ENCODE measurements around the gene KIAA0232.

KIAA0232 gene

GRCh38 chr4:6869944-6870343, 87.4 kb downstream of the KIAA0232 start:
- no peak for TF ChIP-seq GATA1 (IDR thresholded peaks at IDR 0.05; ENCODE audit: low read depth, low read length)
- no peak for TF ChIP-seq POLR2A (IDR thresholded peaks at IDR 0.05; ENCODE audit: low read length)
- DNase-seq: no peak

GRCh38 chr4:6873291-6873690, 90.8 kb downstream of the KIAA0232 start:
- DNase-seq: peak in 1 of 2 experiments; percentile 40
- TF ChIP-seq POLR2A (IDR thresholded peaks at IDR 0.05; ENCODE audit: low read length) (no peak), GATA1 (IDR thresholded peaks at IDR 0.05; ENCODE audit: low read depth, low read length) (no peak)

DNA sequence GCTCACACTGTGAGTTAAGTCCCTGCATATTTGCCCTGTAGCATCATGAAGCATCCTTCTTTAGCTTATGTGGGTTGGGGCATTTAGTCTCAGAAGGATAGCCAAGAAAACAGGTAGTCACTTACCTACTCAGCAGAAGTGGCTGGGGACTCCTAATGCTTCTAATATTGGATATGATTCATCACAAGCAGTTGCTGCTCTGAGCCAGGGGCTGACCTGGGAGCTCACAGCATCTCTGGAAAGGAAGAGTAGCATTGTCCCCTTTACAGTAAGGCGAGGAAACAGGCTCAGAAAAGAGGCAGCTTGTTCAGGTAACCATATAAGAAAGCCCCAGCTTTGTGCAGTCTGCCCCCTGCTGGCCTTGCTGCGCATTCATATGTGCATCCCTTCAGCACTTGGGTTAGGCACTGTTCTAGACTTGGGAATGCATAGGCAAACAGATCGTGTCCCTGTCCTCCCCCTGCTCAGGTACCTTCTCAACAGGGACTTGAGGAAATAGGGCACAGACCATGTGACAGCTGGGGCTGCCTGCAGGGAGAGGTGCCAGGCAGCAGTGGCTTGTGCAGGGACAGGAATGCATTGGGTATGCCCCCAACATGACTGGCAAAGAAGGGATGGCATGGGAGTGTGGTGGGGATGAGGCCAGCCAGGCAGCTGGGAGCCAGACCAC, 91.4 kb downstream of the KIAA0232 start:
- DNase-seq: peak; percentile 78 to 89
- TF ChIP-seq POLR2A (IDR thresholded peaks at IDR 0.05; ENCODE audit: low read length) (no peak), GATA1 (IDR thresholded peaks at IDR 0.05; ENCODE audit: low read depth, low read length) (no peak)

- DNase-seq: no peak
- TF ChIP-seq POLR2A (IDR thresholded peaks at IDR 0.05; ENCODE audit: low read length) (no peak), GATA1 (IDR thresholded peaks at IDR 0.05; ENCODE audit: low read depth, low read length) (no peak)
Measured at GRCh38 chr4:6874981-6875380, 92.5 kb downstream of the KIAA0232 start.

DNA sequence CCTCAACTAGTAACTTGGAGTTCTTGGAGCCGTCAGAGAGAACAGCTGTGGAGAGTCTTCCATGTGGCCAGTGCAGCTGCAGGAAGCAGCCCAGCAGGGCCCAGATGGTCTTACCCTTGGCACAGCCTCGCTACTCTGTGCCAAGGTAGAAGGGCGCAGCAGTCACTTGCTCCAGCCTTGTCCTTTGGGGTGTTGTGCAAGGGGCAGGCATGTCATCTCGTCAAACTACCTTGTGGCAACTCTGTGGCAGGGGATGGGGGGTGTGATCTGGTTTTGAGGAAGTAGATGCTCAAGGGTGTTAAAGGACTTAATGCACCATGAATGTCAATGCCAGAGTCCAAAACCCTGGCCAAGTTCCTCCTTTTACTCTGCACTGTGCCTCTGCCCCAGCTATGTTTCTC, 92.9 kb downstream of the KIAA0232 start:
- no peak for TF ChIP-seq GATA1 (IDR thresholded peaks at IDR 0.05; ENCODE audit: low read depth, low read length)
- DNase-seq: no peak

DNA sequence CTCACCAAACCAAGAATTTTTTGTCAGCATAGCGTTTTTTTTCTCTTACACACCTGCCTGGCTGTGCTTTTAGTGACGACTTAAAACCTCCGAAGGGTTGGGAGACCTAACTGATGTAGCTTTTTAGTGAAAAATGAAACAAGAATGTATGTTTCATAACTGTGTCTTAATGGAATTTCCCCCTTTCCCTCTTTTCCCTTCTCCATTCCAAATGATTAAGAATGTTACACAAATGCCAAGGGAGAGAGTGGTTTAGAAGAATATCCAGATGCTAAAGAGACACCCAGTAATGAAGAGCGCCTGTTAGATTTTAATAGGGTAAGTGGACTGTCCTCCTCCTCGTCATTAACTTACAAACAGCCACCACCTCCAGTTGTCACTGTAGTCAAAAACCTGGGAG, 93.9 kb downstream of the KIAA0232 start:
- no peak for TF ChIP-seq POLR2A (IDR thresholded peaks at IDR 0.05; ENCODE audit: low read length)
- no peak for TF ChIP-seq GATA1 (IDR thresholded peaks at IDR 0.05; ENCODE audit: low read depth, low read length)
- DNase-seq: no peak

- DNase-seq: no peak
- no peak for TF ChIP-seq POLR2A (IDR thresholded peaks at IDR 0.05; ENCODE audit: low read length)
- TF ChIP-seq GATA1 (IDR thresholded peaks at IDR 0.05; ENCODE audit: low read depth, low read length): no peak
Measured at GRCh38 chr4:6877067-6877466, 94.5 kb downstream of the KIAA0232 start.

- TF ChIP-seq POLR2A (IDR thresholded peaks at IDR 0.05; ENCODE audit: low read length) (no peak), GATA1 (IDR thresholded peaks at IDR 0.05; ENCODE audit: low read depth, low read length) (no peak)
Measured at GRCh38 chr4:6878451-6879059, 96.0 kb downstream of the KIAA0232 start.

DNA sequence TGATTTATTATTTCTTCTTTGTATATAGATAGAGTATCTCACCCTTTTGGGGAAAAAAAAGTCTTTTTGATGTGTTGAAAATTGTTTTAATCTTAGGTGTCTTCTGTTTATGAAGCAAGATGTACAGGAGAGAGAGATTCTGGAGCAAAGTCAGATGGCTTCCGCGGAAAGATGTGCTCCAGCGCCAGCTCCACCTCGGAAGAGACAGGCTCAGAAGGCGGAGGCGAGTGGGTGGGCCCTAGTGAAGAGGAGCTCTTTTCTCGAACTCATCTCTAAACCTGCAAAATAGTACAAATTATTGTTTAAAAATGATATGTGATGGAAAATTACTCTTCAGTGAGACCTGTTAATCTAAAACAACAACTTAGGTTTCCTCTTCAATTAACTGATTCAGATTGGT, 98.2 kb downstream of the KIAA0232 start:
- no peak for DNase-seq
- TF ChIP-seq GATA1 (IDR thresholded peaks at IDR 0.05; ENCODE audit: low read depth, low read length): no peak
- no peak for TF ChIP-seq POLR2A (IDR thresholded peaks at IDR 0.05; ENCODE audit: low read length)

More at GRCh38 chr4:6878451-6879059, 96.0 kb downstream of the KIAA0232 start:
- no peak for DNase-seq

DNA sequence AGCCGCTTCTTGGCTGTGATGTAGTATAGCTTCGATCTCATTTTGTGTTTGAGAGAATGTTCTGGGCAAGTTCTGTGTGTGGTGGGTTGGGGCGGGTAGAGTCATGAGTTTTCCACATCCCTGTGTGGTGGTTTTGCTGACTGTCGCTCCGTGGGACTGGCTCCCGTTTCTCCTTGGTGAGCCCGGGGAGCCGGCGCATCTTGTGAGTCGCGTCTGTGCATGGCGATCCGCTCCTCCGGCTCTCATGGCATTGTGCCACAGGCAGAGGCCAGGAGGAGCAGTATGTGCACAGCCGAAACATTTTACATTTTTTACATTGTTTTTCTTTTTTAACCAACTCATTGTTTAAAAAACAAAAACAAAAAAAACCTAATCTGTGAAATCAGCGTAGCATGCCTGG, 99.4 kb downstream of the KIAA0232 start:
- DNase-seq: no peak
- TF ChIP-seq GATA1 (IDR thresholded peaks at IDR 0.05; ENCODE audit: low read depth, low read length) (no peak), POLR2A (IDR thresholded peaks at IDR 0.05; ENCODE audit: low read length) (no peak)

DNA sequence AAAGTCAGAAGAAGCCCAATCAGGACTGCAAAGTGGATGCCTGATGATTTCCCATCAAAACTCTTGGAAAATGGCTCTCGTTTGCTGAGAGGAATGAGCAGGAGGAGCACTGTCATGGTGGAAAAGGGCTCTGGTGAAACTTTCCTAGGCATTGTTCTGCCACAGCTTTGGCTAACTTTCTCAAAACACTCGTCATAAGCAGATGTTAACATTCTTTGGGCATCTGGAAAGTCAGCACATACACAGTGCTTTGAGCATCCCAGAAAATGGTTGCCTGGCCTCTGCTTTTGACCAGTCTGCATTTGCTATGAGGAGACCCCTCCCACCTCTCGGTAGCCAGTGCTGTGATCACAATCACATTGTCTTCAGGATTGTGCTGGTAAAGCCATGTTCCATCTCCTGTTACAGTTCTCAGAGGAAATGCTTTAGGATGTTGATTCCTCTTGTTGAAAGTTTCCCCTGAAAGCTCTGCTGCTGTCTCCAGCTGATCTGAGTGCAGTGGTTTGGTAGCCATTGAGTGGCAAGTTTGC, 101.9 kb downstream of the KIAA0232 start:
- TF ChIP-seq POLR2A (IDR thresholded peaks at IDR 0.05; ENCODE audit: low read length) (no peak), GATA1 (IDR thresholded peaks at IDR 0.05; ENCODE audit: low read depth, low read length) (no peak)
- no peak for DNase-seq

DNA sequence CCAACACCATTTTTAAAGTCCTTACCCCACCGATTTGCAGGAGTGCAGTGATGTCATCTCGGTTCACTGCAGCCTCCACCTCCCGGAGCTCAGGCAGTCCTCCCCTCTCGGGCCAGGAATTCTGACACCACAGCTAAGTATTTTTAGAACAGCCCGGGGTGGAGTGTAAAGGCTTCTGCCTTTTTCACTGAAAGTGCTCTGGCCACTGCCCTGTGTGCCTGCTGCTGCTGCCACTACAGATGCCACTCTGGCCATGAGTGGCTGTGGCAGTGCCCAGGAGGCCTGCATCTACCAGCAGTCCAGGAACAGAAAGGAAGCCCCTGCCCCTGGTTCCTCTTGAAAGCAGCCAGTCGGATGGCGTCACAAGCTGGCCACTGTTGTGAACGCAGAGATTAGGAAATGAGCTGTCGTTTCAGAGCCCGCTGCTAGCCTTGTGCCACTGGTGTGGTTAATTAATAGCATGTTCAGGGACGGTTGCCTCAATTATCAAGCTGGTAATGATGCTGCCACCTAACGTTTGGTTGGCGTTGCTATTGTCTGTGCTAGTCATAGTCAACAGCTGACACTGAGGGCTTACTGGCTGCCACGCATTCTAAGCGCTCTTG, 103.5 kb downstream of the KIAA0232 start:
- DNase-seq: peak; percentile 54 to 62

DNA sequence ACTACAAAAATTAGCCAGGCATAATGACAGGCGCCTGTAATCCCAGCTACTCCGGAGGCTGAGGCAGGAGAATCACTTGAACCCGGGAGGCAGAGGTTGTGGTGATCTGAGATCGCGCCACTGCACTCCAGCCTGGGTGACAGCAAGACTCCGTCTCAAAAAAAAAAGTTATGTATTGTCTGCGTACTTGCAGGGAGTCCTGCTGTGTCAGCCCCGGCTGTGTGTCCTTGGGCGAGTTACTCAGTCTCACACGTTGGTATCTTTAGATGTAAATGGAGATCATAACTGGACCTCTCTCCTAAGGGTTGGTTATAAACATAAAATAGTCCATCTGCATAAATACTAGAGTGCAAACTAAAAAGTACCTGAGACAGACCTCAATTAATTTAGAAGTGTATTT, 104.4 kb downstream of the KIAA0232 start:
- TF ChIP-seq GATA1 (IDR thresholded peaks at IDR 0.05; ENCODE audit: low read depth, low read length) (no peak), POLR2A (IDR thresholded peaks at IDR 0.05; ENCODE audit: low read length) (no peak)
- no peak for DNase-seq

More for the DNA sequence above, 103.5 kb downstream of the KIAA0232 start:
- no peak for TF ChIP-seq POLR2A (IDR thresholded peaks at IDR 0.05; ENCODE audit: low read length)
- no peak for TF ChIP-seq GATA1 (IDR thresholded peaks at IDR 0.05; ENCODE audit: low read depth, low read length)

GRCh38 chr4:6887591-6888371, 105.3 kb downstream of the KIAA0232 start:
- TF ChIP-seq POLR2A (IDR thresholded peaks at IDR 0.05; ENCODE audit: low read length): no peak
- TF ChIP-seq GATA1 (IDR thresholded peaks at IDR 0.05; ENCODE audit: low read depth, low read length): no peak
- DNase-seq: no peak
